Sciatic nerve (tissue), 2 donors: Measurements from ENCODE around the gene TAF5L. TPM values are rescaled to one million over a fixed set of nuclear protein-coding genes. Genes with fewer than 3 reads are reported as not detected.
A peak's percentile ranks its signal among the peaks of the same experiment; 100 is the strongest.

Experiments used
- ATAC-seq: fragments of 200-7000 bp; cut with Tn5 transposase; one replicate; pipeline ENCODE4 v1.9.1; 2020; ENCODE audit warnings: mild to moderate bottlenecking, moderate library complexity
- DNase-seq: peaks from one replicate; pipeline ENCODE4 v3.0.0-alpha.2; 2020; ENCODE audit warnings: low spot score
- intact Hi-C: fragments of 100-400 bp; cut with DNase I; formaldehyde crosslinking; loops from one replicate; pipeline ENCODE4 v1.14.2; 2022
- total RNA-seq: library from RNA; stranded (reverse); fragmentation: NEBNext Ultra II Directional; extraction: Animal tissue kit (Norgen Biotek cat#: 25700); gene quantifications from one replicate; pipeline ENCODE4 v1.2.1, GENCODE V29; 2021
- donor health status: DM: no; HTN: no; CAD: no.
- donor health status: DM: no; HTN: no; CAD: no.

TAF5L gene
- total RNA-seq, 1 donor from 2014 or later, result 15.2 TPM

GRCh38 chr1:229557913-229558414, 68.0 kb downstream of the TAF5L start:
- no peak for ATAC-seq
- DNase-seq, result peak; percentile 70
- intact Hi-C loops, result no loop called here

- intact Hi-C loops, result no loop called here
- no peak for ATAC-seq
- DNase-seq, result no peak
These were observed 68.6 kb downstream of the TAF5L start for GRCh38 chr1:229557200-229557850.

- no peak for DNase-seq
- intact Hi-C loops, result no loop called here
- ATAC-seq, result no peak
These were observed 70.9 kb downstream of the TAF5L start for GRCh38 chr1:229554886-229555621.

- intact Hi-C loops, result no loop called here
- DNase-seq (no peak), ATAC-seq (no peak)
These were observed 72.2 kb downstream of the TAF5L start for GRCh38 chr1:229553621-229554130.

GRCh38 chr1:229552732-229553131, 73.2 kb downstream of the TAF5L start:
- ATAC-seq, result no peak
- intact Hi-C loops, result no loop called here

GRCh38 chr1:229550812-229551567, 74.9 kb downstream of the TAF5L start:
- intact Hi-C loops, result no loop called here
- ATAC-seq (no peak), DNase-seq (no peak)

More at GRCh38 chr1:229552732-229553131, 73.2 kb downstream of the TAF5L start:
- no peak for DNase-seq

GRCh38 chr1:229547542-229547941, 78.4 kb downstream of the TAF5L start:
- intact Hi-C loops, result no loop called here
- DNase-seq (no peak), ATAC-seq (no peak)

GRCh38 chr1:229544587-229544986, 81.3 kb downstream of the TAF5L start:
- ATAC-seq, result no peak
- intact Hi-C loops, result no loop called here
- DNase-seq, result no peak

Other genes starting within 250 kb of the TAF5L start
- 0.45 TPM for gene ACTA1, start 192.0 kb downstream of the TAF5L start, total RNA-seq
- 35.8 TPM for gene NUP133, start 117.8 kb downstream of the TAF5L start, total RNA-seq
- gene ABCB10, start 67.4 kb downstream of the TAF5L start, total RNA-seq, result 16.1 TPM
- gene URB2, start 125 bp upstream of the TAF5L start, total RNA-seq, result 8.2 TPM